H1 (cell line): ENCODE data around the gene BMI1. TPM values are rescaled to one million over a fixed set of nuclear protein-coding genes. Genes with fewer than 3 reads are reported as not detected.

Experiments
- ATF2 ChIP-seq: IDR thresholded peaks from 2 replicates; pipeline ENCODE4 v1.6.1; 2012; ENCODE audit warnings: low read length, inconsistent platforms
- ATF3 ChIP-seq: IDR thresholded peaks from 2 replicates; pipeline ENCODE4 v1.6.1; 2011; ENCODE audit warnings: low read depth, mild to moderate bottlenecking, low read length; ENCODE audit not compliant: insufficient read depth
- BACH1 ChIP-seq: IDR thresholded peaks from 2 replicates; pipeline ENCODE4 v1.6.1; 2012; ENCODE audit warnings: low read length, improper control_type of control experiment
- CBX5 ChIP-seq: fragments of 300-800, 300-1000 bp; sonication (generic); IDR thresholded peaks from 2 replicates; pipeline ENCODE4 v1.7.1; 2016; ENCODE audit warnings: antibody characterized with exemption, low read length, low read depth
- CHD2 ChIP-seq: IDR thresholded peaks from 2 replicates; pipeline ENCODE4 v1.6.1; 2012; ENCODE audit warnings: low read length, improper control_type of control experiment
- CREB1 ChIP-seq: IDR thresholded peaks from 2 replicates; pipeline ENCODE4 v1.6.1; 2012; ENCODE audit warnings: inconsistent platforms
- CTCF ChIP-seq, 3 experiments: IDR thresholded peaks; 1 replicate in 2 of 3; 2 replicates in 1 of 3; pipeline versions ENCODE4 v1.5.1 to v1.6.1; 2011; ENCODE audit warnings: low read length in 3 of 3, mild to moderate bottlenecking in 3 of 3, inconsistent platforms in 2 of 3, low read depth in 1 of 3, moderate library complexity in 1 of 3; ENCODE audit not compliant: insufficient read depth in 1 of 3; ENCODE audit errors: control extremely low read depth in 1 of 3
- FOSL1 ChIP-seq: IDR thresholded peaks from 2 replicates; pipeline ENCODE4 v1.6.1; 2011; ENCODE audit warnings: mild to moderate bottlenecking, low read depth, low read length, moderate library complexity; ENCODE audit not compliant: insufficient read depth
- GTF2F1 ChIP-seq: IDR thresholded peaks from 2 replicates; pipeline ENCODE4 v1.6.1; 2012; ENCODE audit warnings: low read depth, low read length, improper control_type of control experiment, borderline replicate concordance
- JUND ChIP-seq: IDR thresholded peaks from 2 replicates; pipeline ENCODE4 v1.6.1; 2011; ENCODE audit warnings: mild to moderate bottlenecking, improper control_type of control experiment, low read length
- KDM1A ChIP-seq: fragments of 200-600, 300-600 bp; sonication (generic); IDR thresholded peaks from 2 replicates; pipeline ENCODE4 v1.7.1; 2016; ENCODE audit warnings: mild to moderate bottlenecking, low read length, borderline replicate concordance
- KDM4A ChIP-seq: IDR thresholded peaks from one replicate; pipeline ENCODE4 v1.7.1; 2012; ENCODE audit warnings: low read depth, mild to moderate bottlenecking, moderate library complexity, low read length, inconsistent platforms; ENCODE audit not compliant: severe bottlenecking
- KDM5A ChIP-seq: fragments of 200-600 bp; IDR thresholded peaks from 2 replicates; pipeline ENCODE4 v1.7.1; 2012; ENCODE audit warnings: mild to moderate bottlenecking, low read length, inconsistent platforms, mixed read lengths
- NANOG ChIP-seq: IDR thresholded peaks from 2 replicates; pipeline ENCODE4 v1.6.1; 2011; ENCODE audit warnings: low read length, low read depth, mild to moderate bottlenecking, inconsistent platforms; ENCODE audit not compliant: insufficient read depth, poor library complexity, severe bottlenecking
- POLR2AphosphoS5 ChIP-seq: IDR thresholded peaks from 2 replicates; pipeline ENCODE4 v1.6.1; 2011; ENCODE audit warnings: low read depth, low read length
- SIN3A ChIP-seq, 2 experiments: IDR thresholded peaks in 1 of 2; conservative IDR thresholded peaks in 1 of 2; 2 replicates each; pipeline ENCODE4 v1.6.1; 2011 to 2012; ENCODE audit warnings: low read length in 2 of 2, improper control_type of control experiment in 1 of 2, low read depth in 1 of 2, mild to moderate bottlenecking in 1 of 2
- SIRT6 ChIP-seq: IDR thresholded peaks from one replicate; pipeline ENCODE4 v1.7.1; 2012; ENCODE audit warnings: low read length, inconsistent platforms
- TAF1 ChIP-seq: IDR thresholded peaks from 2 replicates; pipeline ENCODE4 v1.6.1; 2011; ENCODE audit warnings: mild to moderate bottlenecking, low read depth, low read length
- TBP ChIP-seq: IDR thresholded peaks from 2 replicates; pipeline ENCODE4 v1.6.1; 2011; ENCODE audit warnings: low read depth, low read length, improper control_type of control experiment
- TCF12 ChIP-seq: IDR thresholded peaks from 2 replicates; pipeline ENCODE4 v1.6.1; 2011; ENCODE audit warnings: low read depth, mild to moderate bottlenecking, low read length
- polyA plus RNA-seq, 7 experiments: library from polyadenylated mRNA; depleted of rRNA in 3 of 7; stranded (reverse) in 5 of 7; unstranded in 2 of 7; fragments of >200 nt in 5 of 7; fragments of 200-250 nt in 2 of 7; gene quantifications; 1 replicate in 5 of 7; 2 replicates in 1 of 7; 4 replicates in 1 of 7; pipeline versions ENCODE4 v1.2.1 to v1.2.3, GENCODE V29; 2011 to 2013; ENCODE audit warnings: missing spikeins in 2 of 7, mixed read lengths in 2 of 7
- total RNA-seq: library from RNA; stranded (reverse); fragmentation: NEBNext Ultra II Directional; extraction: Animal tissue kit (Norgen Biotek cat#: 25700); gene quantifications from 2 replicates; pipeline ENCODE4 v1.2.1, GENCODE V29; 2021

The BMI1 gene
- total and polyA plus RNA-seq, 2 of the 8 experiments (the other 6 are each of a cell fraction or from before 2014, with no cell fraction given): 2.8 to 10.7 TPM

- no peak for TF ChIP-seq CTCF (IDR thresholded peaks at IDR 0.05; ENCODE audit: control extremely low read depth in 1 of 3, insufficient read depth in 1 of 3, low read depth in 1 of 3, low read length in 3 of 3)
- no peak for TF ChIP-seq FOSL1
- TF ChIP-seq SIRT6: no peak
- no peak for TF ChIP-seq TBP
- TF ChIP-seq NANOG: no peak
- no peak for TF ChIP-seq CREB1
- TF ChIP-seq ATF2: no peak
- no peak for TF ChIP-seq KDM1A
- no peak for TF ChIP-seq BACH1
- TF ChIP-seq JUND: no peak
- no peak for TF ChIP-seq ATF3
- peak; percentile 22; the same call in 1 of the 2 replicates for TF ChIP-seq TAF1
- no peak for TF ChIP-seq KDM5A
- TF ChIP-seq CBX5: no peak
- TF ChIP-seq POLR2AphosphoS5: no peak
- no peak for TF ChIP-seq SIN3A (conservative IDR thresholded peaks at IDR 0.05 in 1 of 2, IDR thresholded peaks at IDR 0.05 in 1 of 2; ENCODE audit: low read depth in 1 of 2, low read length in 2 of 2)
- no peak for TF ChIP-seq GTF2F1
- peak; percentile 77 for TF ChIP-seq TCF12
- TF ChIP-seq CHD2: no peak
- TF ChIP-seq KDM4A: peak; percentile 88
Observed at GRCh38 chr10:22315455-22316285, 5.2 kb upstream of the BMI1 start (continued).
